ENCODE data around the gene ZBTB7C. TPM values are rescaled to one million over a fixed set of nuclear protein-coding genes. Genes with fewer than 3 reads are reported as not detected.

ZBTB7C gene
- total RNA-seq, 1 donor = 0.09 TPM

DNA sequence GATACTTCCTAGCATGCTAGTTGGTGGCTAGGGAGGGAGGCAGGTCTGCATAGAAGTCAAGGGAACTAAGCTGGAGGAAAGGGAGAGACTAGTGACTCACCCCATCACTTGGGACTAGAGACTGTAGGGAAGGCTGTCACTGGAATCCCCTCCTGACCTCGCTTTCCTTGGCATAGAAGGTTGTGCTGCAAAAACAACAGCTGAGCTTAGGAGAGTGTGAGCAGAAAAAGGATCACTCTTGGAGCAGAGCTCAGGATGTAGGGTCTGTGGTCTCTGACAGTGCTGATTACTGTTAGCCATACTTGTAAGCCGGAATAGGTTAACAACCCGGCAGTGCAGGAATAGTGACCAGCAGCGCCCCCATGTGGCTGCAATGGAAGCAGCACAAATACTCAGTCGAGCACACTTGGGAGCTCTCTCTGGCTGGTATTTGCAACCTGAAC is 411.8 kb downstream of the ZBTB7C start:
- DNase-seq (ENCODE audit: low read depth) = no peak
- no peak overlapping the region for H3K4me3 ChIP-seq (ENCODE audit: low read depth, low read length)
- TF ChIP-seq, protein P1, sequence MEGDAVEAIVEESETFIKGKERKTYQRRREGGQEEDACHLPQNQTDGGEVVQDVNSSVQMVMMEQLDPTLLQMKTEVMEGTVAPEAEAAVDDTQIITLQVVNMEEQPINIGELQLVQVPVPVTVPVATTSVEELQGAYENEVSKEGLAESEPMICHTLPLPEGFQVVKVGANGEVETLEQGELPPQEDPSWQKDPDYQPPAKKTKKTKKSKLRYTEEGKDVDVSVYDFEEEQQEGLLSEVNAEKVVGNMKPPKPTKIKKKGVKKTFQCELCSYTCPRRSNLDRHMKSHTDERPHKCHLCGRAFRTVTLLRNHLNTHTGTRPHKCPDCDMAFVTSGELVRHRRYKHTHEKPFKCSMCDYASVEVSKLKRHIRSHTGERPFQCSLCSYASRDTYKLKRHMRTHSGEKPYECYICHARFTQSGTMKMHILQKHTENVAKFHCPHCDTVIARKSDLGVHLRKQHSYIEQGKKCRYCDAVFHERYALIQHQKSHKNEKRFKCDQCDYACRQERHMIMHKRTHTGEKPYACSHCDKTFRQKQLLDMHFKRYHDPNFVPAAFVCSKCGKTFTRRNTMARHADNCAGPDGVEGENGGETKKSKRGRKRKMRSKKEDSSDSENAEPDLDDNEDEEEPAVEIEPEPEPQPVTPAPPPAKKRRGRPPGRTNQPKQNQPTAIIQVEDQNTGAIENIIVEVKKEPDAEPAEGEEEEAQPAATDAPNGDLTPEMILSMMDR (IDR thresholded peaks at IDR 0.05; ENCODE audit: insufficient read depth, low read length) = peak; percentile 19

DNA sequence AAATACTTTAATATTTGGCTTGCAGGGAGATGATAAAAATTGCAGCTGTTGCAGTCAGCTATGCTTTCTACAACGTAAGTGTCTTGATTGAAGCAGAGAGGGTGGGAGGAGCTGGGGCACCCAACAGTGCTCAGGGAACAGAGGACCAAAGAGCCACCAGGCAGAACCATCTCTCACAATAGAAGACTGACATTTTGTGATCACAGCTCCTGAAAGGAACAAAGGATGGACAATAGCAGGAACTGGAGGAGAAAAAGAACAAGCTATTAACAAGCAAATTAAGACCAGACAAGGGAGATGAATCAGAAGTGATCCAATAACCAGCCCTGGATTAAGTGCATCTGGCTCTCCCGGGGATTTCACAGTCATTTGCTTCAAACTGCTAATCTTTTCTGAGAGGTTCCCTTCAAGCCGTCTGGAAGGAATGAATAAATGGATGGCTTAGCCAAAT is 413.1 kb downstream of the ZBTB7C start:
- TF ChIP-seq, protein P1 (IDR thresholded peaks at IDR 0.05; ENCODE audit: insufficient read depth, low read length) = no peak
- DNase-seq (ENCODE audit: low read depth) = no peak
- H3K4me3 ChIP-seq (ENCODE audit: low read depth, low read length) = no peak overlapping the region

DNA sequence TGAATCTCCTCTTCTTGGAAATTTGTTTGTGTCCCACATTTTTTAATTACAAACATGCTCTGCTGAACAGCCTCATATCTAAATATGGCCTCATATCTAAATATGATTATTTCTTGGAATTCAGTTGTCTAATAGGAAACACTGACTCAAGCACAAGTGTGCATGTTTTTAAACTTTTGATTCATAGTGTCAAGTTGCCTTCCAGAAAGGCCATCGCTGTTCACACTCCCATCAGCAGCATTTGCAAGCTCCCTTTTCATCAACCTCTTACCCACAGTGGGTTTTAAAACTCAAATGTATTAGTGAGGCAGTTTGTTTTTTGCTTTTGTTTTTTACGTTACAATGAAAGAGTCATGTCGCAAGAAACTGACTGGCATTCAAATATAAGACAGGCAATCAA is 413.5 kb downstream of the ZBTB7C start:
- no peak for DNase-seq (ENCODE audit: low read depth)
- H3K4me3 ChIP-seq (ENCODE audit: low read depth, low read length) = no peak overlapping the region
- TF ChIP-seq, protein P1 (IDR thresholded peaks at IDR 0.05; ENCODE audit: insufficient read depth, low read length) = no peak

DNA sequence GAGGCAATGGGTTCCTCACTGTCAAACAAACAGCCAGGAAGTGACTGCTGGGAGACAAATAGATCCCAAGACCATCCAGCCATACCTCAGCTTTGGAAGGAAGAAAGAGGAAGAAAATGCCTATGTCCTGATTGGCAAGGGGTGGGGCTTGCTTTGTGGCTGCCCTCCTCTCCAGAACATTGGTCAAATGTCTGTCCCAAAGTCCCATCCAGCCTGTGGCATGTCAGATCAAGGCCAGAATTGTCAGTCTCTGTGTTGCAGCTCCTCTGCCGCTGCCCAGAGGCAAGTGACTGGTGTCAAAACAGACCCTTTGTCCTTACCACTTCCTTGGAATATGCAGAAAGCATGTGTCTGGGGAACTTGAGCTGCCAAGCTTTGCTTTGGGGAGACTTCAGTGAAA is 415.8 kb downstream of the ZBTB7C start:
- no peak overlapping the region for H3K4me3 ChIP-seq (ENCODE audit: low read depth, low read length)
- DNase-seq (ENCODE audit: low read depth) = no peak
- TF ChIP-seq, protein P1 (IDR thresholded peaks at IDR 0.05; ENCODE audit: insufficient read depth, low read length) = no peak

DNA sequence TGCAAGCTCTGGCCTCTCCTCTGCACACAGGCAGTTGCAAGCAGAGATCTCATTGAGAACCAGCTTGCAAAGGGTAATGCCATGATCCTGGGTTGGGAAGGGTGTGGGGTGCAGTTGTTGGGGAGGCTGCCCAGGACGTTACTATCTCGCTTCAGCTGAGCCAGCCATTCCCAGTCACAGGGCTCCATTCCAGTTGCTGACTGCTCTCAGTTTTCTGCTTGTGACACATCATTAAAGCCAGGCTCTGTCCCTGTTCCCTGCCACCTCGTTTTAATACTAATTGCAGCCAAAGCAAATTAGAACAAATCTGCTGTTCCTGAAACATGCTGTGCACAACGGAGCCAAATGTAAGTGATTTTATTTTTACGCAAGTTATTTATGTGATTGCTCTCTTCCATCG is 416.2 kb downstream of the ZBTB7C start:
- TF ChIP-seq, protein P1 (IDR thresholded peaks at IDR 0.05; ENCODE audit: insufficient read depth, low read length) = no peak

DNA sequence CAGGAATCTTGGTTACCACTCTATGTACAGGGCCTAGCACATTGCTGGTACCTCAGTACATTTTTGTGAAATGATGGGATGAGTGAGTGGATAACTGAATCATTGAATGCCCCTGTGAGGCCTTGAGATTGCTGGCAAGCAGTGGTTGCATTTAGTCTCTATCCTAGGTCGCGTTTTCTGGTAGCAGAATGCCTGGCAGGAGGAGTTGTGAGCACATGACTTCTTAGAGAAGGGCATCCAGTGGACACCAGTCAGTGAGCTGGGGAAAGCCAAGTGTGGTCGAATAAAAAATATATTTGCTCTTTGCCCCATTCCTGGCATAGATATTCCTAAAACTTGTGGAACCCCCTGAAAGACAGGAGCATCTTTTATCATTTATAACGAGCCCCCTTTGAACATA is 416.9 kb downstream of the ZBTB7C start:
- H3K4me3 ChIP-seq (ENCODE audit: low read depth, low read length) = no peak overlapping the region
- TF ChIP-seq, protein P1 (IDR thresholded peaks at IDR 0.05; ENCODE audit: insufficient read depth, low read length) = no peak

More for the DNA sequence above, 416.2 kb downstream of the ZBTB7C start:
- H3K4me3 ChIP-seq (ENCODE audit: low read depth, low read length) = no peak overlapping the region
- no peak for DNase-seq (ENCODE audit: low read depth)

DNA sequence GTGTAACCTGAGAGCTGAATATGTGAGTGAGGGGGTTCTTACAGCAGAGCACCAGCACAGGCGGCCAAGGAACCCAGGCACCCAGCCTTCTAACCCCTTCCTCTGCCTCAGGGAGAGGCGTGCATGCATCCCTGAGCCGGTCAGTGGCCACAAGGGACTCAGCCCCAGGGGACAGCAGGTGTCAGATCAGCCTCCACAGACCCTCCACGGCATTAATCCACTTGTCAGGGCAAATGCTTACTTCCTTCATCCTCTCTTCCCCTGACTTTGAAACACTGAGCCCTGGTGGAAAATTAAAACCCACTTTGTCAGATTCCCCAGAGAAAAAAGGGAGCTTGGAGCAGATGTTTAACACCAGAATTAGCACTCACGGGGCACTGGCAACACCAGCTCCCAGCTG is 418.2 kb downstream of the ZBTB7C start:
- TF ChIP-seq, protein P1 (IDR thresholded peaks at IDR 0.05; ENCODE audit: insufficient read depth, low read length) = no peak
- H3K4me3 ChIP-seq (ENCODE audit: low read depth, low read length) = no peak overlapping the region
- DNase-seq (ENCODE audit: low read depth) = no peak

More for the DNA sequence above, 416.9 kb downstream of the ZBTB7C start:
- DNase-seq (ENCODE audit: low read depth) = no peak
